ENCODE measurements around the gene FOXD1. TPM values are rescaled to one million over a fixed set of nuclear protein-coding genes. Genes with fewer than 3 reads are reported as not detected.

FOXD1 gene
- total RNA-seq, 2 experiments from 2014 or later: 0.99 to 1.5 TPM

- CTCF ChIA-PET: interaction anchor here (1.0 kb wide), 1 partner anchor 17 kb away, joined by 3 read pairs; the partner anchor contains the start of gene FOXD1
- intact Hi-C loops (cut with micrococcal nuclease): no loop called here
- no peaks in the 10 kb centered on the region for H3K9me3 Mint-ChIP-seq
Measured at GRCh38 chr5:73431204-73431851, 17.2 kb downstream of the FOXD1 start.

GRCh38 chr5:73426034-73426433 lies 22.5 kb downstream of the FOXD1 start:
- H3K27me3 Mint-ChIP-seq: peaks cover 46% of the 10 kb centered on the region
- H3K27ac Mint-ChIP-seq: no peak overlapping the region
- DNase-seq: no peak
- ChIA-PET CTCF (interaction anchor here (1.0 kb wide), 1 partner anchor 25 kb away, joined by 5 read pairs; no protein-coding TSS in a partner anchor), POLR2A (no interaction called here)
- H3K9me3 Mint-ChIP-seq: no peaks in the 10 kb centered on the region
- no peaks in the 10 kb centered on the region for H3K36me3 Mint-ChIP-seq (ENCODE audit: low read depth)
- H3K4me1 Mint-ChIP-seq (ENCODE audit: low read depth): no peaks in the 10 kb centered on the region
- TF ChIP-seq CTCF (IDR thresholded peaks at IDR 0.05): no peak
- H3K4me3 Mint-ChIP-seq: no peak overlapping the region
- no peak for ATAC-seq
- intact Hi-C loops (cut with micrococcal nuclease): no loop called here

More at GRCh38 chr5:73431204-73431851, 17.2 kb downstream of the FOXD1 start:
- Mint-ChIP-seq H3K27me3 (peaks cover 45% of the 10 kb centered on the region), H3K4me3 (no peak overlapping the region), H3K4me1 (ENCODE audit: low read depth) (no peaks in the 10 kb centered on the region), H3K27ac (no peak overlapping the region), H3K36me3 (ENCODE audit: low read depth) (no peaks in the 10 kb centered on the region)
- ATAC-seq (no peak), DNase-seq (no peak)
- POLR2A ChIA-PET: no interaction called here
- no peak for TF ChIP-seq CTCF (IDR thresholded peaks at IDR 0.05)

GRCh38 chr5:73424556-73424977 lies 24.0 kb downstream of the FOXD1 start:
- ChIA-PET POLR2A (no interaction called here), CTCF (no interaction called here)
- intact Hi-C loops (cut with micrococcal nuclease): no loop called here
- no peak for ATAC-seq
- H3K4me1 Mint-ChIP-seq (ENCODE audit: low read depth): peaks cover 8% of the 10 kb centered on the region
- peaks cover 56% of the 10 kb centered on the region for H3K27me3 Mint-ChIP-seq
- no peak for DNase-seq
- H3K9me3 Mint-ChIP-seq: no peaks in the 10 kb centered on the region
- H3K36me3 Mint-ChIP-seq (ENCODE audit: low read depth): no peaks in the 10 kb centered on the region
- TF ChIP-seq CTCF (IDR thresholded peaks at IDR 0.05): no peak
- no peak overlapping the region for H3K4me3 Mint-ChIP-seq
- no peak overlapping the region for H3K27ac Mint-ChIP-seq

- no peak for TF ChIP-seq CTCF (IDR thresholded peaks at IDR 0.05)
- H3K27me3 Mint-ChIP-seq: peaks cover 69% of the 10 kb centered on the region
- no peak for ATAC-seq
- no peaks in the 10 kb centered on the region for H3K9me3 Mint-ChIP-seq
- H3K27ac Mint-ChIP-seq: no peak overlapping the region
- DNase-seq: no peak
- CTCF ChIA-PET: interaction anchor here (0.9 to 1.9 kb wide), 3 partner anchors 28 to 34 kb away, joined by 3 to 7 read pairs (median 4); no protein-coding TSS in a partner anchor
- intact Hi-C loops (cut with micrococcal nuclease): no loop called here
- POLR2A ChIA-PET: no interaction called here
- no peaks in the 10 kb centered on the region for H3K36me3 Mint-ChIP-seq (ENCODE audit: low read depth)
- no peak overlapping the region for H3K4me3 Mint-ChIP-seq
- H3K4me1 Mint-ChIP-seq (ENCODE audit: low read depth): peaks cover 8% of the 10 kb centered on the region
Measured at GRCh38 chr5:73422164-73422563, 26.4 kb downstream of the FOXD1 start.

GRCh38 chr5:73420666-73421065 lies 27.9 kb downstream of the FOXD1 start:
- Mint-ChIP-seq H3K9me3 (no peaks in the 10 kb centered on the region), H3K36me3 (ENCODE audit: low read depth) (no peaks in the 10 kb centered on the region), H3K4me1 (ENCODE audit: low read depth) (peaks cover 8% of the 10 kb centered on the region), H3K27me3 (peaks cover 69% of the 10 kb centered on the region), H3K4me3 (no peak overlapping the region), H3K27ac (no peak overlapping the region)
- no peak for DNase-seq
- POLR2A ChIA-PET: no interaction called here
- no peak for ATAC-seq
- CTCF ChIA-PET: interaction anchor here (1.2 to 2.4 kb wide), 3 partner anchors 27 to 36 kb away, joined by 3 to 8 read pairs (median 7); partner anchors contain the start of gene FOXD1
- TF ChIP-seq CTCF (IDR thresholded peaks at IDR 0.05): no peak
- intact Hi-C loops (cut with micrococcal nuclease): no loop called here
